ENCODE data around the gene ARHGEF28. TPM values are rescaled to one million over a fixed set of nuclear protein-coding genes. Genes with fewer than 3 reads are reported as not detected.

The ARHGEF28 gene
- total RNA-seq, 1 donor from 2014 or later, result 0.11 TPM

GRCh38 chr5:73748510-73749400, 122.8 kb downstream of the ARHGEF28 start:
- Mint-ChIP-seq H3K27me3 (ENCODE audit: insufficient read depth, low read depth) (peaks cover 3% of the 10 kb centered on the region), H3K4me1 (no peaks in the 10 kb centered on the region), H3K4me3 (no peak overlapping the region), H3K9me3 (peaks cover 2% of the 10 kb centered on the region), H3K27ac (no peak overlapping the region), H3K36me3 (no peaks in the 10 kb centered on the region)
- TF ChIP-seq EZH2phosphoT487 (IDR thresholded peaks at IDR 0.05), result no peak
- TF ChIP-seq CTCF (IDR thresholded peaks at IDR 0.05), result no peak
- no peak for TF ChIP-seq EZH2 (IDR thresholded peaks at IDR 0.05)
- no peaks in the 10 kb centered on the region for H3K79me2 ChIP-seq (ENCODE audit: low read depth)
- H3K9ac ChIP-seq, result no peak overlapping the region
- no peaks in the 10 kb centered on the region for H3K27me3 ChIP-seq
- no peak overlapping the region for H3K4me2 ChIP-seq
- no peaks in the 10 kb centered on the region for H4K20me1 ChIP-seq (ENCODE audit: low read depth)
- peaks cover 10% of the 10 kb centered on the region for H3K4me1 ChIP-seq
- no peak for DNase-seq (ENCODE audit: low spot score)
- no peaks in the 10 kb centered on the region for H3K36me3 ChIP-seq
- H3K4me3 ChIP-seq, result no peak overlapping the region
- H2AFZ ChIP-seq (replicated peaks), result peak overlapping the region; percentile 67
- H3K27ac ChIP-seq, result no peak overlapping the region
- H3F3A ChIP-seq (ENCODE audit: low read depth), result no peaks in the 10 kb centered on the region
- no peaks in the 10 kb centered on the region for H3K9me3 ChIP-seq (ENCODE audit: low read depth)

DNA sequence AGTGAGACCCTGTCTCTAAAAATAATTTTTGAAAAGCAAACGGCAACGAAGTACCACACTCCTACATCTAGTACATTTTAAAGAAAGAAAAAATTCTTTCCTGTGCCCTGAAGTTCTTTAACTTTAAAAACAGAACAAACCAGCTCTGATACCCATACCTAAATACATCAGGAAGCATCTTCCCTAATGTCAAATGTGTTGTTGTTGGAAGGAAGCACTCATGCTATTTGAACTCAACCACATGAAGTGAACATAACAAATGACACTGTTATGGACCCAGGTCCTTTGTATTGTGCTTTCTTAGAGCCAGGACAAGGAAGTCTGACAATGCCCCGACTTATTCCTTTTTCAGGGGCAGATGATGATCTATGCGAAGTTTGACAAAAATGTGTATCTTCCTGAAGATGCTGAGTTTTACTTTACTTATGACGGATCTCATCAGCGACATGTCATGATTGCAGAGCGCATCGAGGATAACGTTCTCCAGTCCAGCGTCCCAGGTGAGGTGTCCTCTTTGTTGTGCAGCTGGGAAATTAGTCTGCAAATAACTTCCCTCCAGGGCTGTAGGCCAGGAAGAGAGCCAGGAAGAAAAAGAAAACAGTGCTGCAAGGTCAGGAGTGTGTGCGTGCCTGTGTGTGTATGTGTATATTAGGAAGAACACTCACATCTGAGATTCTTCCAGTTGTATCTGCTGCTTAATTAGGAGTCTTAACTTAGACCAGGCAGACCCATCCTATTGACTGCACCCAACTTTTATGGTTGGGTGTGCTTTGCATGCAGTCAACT, 123.7 kb downstream of the ARHGEF28 start:
- Histone ChIP-seq H3K4me1 (peaks cover 10% of the 10 kb centered on the region), H2AFZ (replicated peaks) (no peak overlapping the region), H3K79me2 (ENCODE audit: low read depth) (no peaks in the 10 kb centered on the region), H3F3A (ENCODE audit: low read depth) (no peaks in the 10 kb centered on the region), H3K27ac (no peak overlapping the region), H3K9me3 (ENCODE audit: low read depth) (no peaks in the 10 kb centered on the region), H3K27me3 (no peaks in the 10 kb centered on the region), H3K4me3 (no peak overlapping the region), H4K20me1 (ENCODE audit: low read depth) (no peaks in the 10 kb centered on the region), H3K4me2 (no peak overlapping the region), H3K9ac (no peak overlapping the region), H3K36me3 (no peaks in the 10 kb centered on the region)
- DNase-seq (ENCODE audit: low spot score), result no peak
- TF ChIP-seq EZH2phosphoT487 (IDR thresholded peaks at IDR 0.05), result no peak
- TF ChIP-seq CTCF (IDR thresholded peaks at IDR 0.05), result no peak
- no peak for TF ChIP-seq EZH2 (IDR thresholded peaks at IDR 0.05)
- Mint-ChIP-seq H3K4me3 (no peak overlapping the region), H3K9me3 (peaks cover 2% of the 10 kb centered on the region), H3K36me3 (no peaks in the 10 kb centered on the region), H3K27ac (no peak overlapping the region), H3K27me3 (ENCODE audit: insufficient read depth, low read depth) (peaks cover 5% of the 10 kb centered on the region), H3K4me1 (no peaks in the 10 kb centered on the region)

GRCh38 chr5:73751254-73751914, 125.4 kb downstream of the ARHGEF28 start:
- TF ChIP-seq EZH2 (IDR thresholded peaks at IDR 0.05) (no peak), EZH2phosphoT487 (IDR thresholded peaks at IDR 0.05) (no peak), CTCF (IDR thresholded peaks at IDR 0.05) (no peak)
- no peaks in the 10 kb centered on the region for H3F3A ChIP-seq (ENCODE audit: low read depth)
- H3K27me3 Mint-ChIP-seq (ENCODE audit: insufficient read depth, low read depth), result peaks cover 5% of the 10 kb centered on the region

More at GRCh38 chr5:73751254-73751914, 125.4 kb downstream of the ARHGEF28 start:
- Histone ChIP-seq H3K4me1 (peaks cover 10% of the 10 kb centered on the region), H3K9ac (no peak overlapping the region), H3K4me3 (no peak overlapping the region), H3K4me2 (no peak overlapping the region), H2AFZ (replicated peaks) (no peak overlapping the region), H3K36me3 (no peaks in the 10 kb centered on the region), H4K20me1 (ENCODE audit: low read depth) (no peaks in the 10 kb centered on the region), H3K9me3 (ENCODE audit: low read depth) (no peaks in the 10 kb centered on the region), H3K27me3 (no peaks in the 10 kb centered on the region), H3K27ac (no peak overlapping the region), H3K79me2 (ENCODE audit: low read depth) (no peaks in the 10 kb centered on the region)
- Mint-ChIP-seq H3K9me3 (no peaks in the 10 kb centered on the region), H3K27ac (no peak overlapping the region), H3K4me1 (no peaks in the 10 kb centered on the region), H3K36me3 (no peaks in the 10 kb centered on the region), H3K4me3 (no peak overlapping the region)
- DNase-seq (ENCODE audit: low spot score), result no peak
